ENCODE measurements around the gene GRXCR1. TPM values are rescaled to one million over a fixed set of nuclear protein-coding genes. Genes with fewer than 3 reads are reported as not detected.
A peak's percentile ranks its signal among the peaks of the same experiment; 100 is the strongest.

Gene GRXCR1
- total RNA-seq, 1 donor from 2014 or later, result not detected

GRCh38 chr4:42906891-42907759 lies 14.6 kb downstream of the GRXCR1 start:
- H3K79me2 ChIP-seq (ENCODE audit: low read depth), result no peaks in the 10 kb centered on the region
- no peaks in the 10 kb centered on the region for H4K20me1 ChIP-seq (ENCODE audit: low read depth)
- no peaks in the 10 kb centered on the region for H3F3A ChIP-seq (ENCODE audit: low read depth)
- H3K9me3 ChIP-seq (ENCODE audit: low read depth), result no peaks in the 10 kb centered on the region
- no peak overlapping the region for H3K27ac ChIP-seq
- Mint-ChIP-seq H3K36me3 (no peaks in the 10 kb centered on the region), H3K9me3 (peaks cover 6% of the 10 kb centered on the region), H3K4me3 (no peak overlapping the region), H3K27me3 (ENCODE audit: insufficient read depth, low read depth) (peaks cover 3% of the 10 kb centered on the region), H3K27ac (no peak overlapping the region), H3K4me1 (peaks cover 34% of the 10 kb centered on the region)
- DNase-seq (ENCODE audit: low spot score), result no peak
- H3K9ac ChIP-seq, result no peak overlapping the region
- no peaks in the 10 kb centered on the region for H3K4me1 ChIP-seq
- no peak overlapping the region for H2AFZ ChIP-seq (replicated peaks)
- H3K36me3 ChIP-seq, result no peaks in the 10 kb centered on the region
- H3K27me3 ChIP-seq, result no peaks in the 10 kb centered on the region
- TF ChIP-seq EZH2phosphoT487 (IDR thresholded peaks at IDR 0.05) (no peak), EZH2 (IDR thresholded peaks at IDR 0.05) (no peak), CTCF (IDR thresholded peaks at IDR 0.05) (no peak)
- H3K4me3 ChIP-seq, result no peak overlapping the region
- H3K4me2 ChIP-seq, result no peak overlapping the region

GRCh38 chr4:42910459-42910858 lies 17.9 kb downstream of the GRXCR1 start:
- no peak for DNase-seq (ENCODE audit: low spot score)
- Histone ChIP-seq H3K9ac (no peak overlapping the region), H3K27ac (no peak overlapping the region), H3K79me2 (ENCODE audit: low read depth) (no peaks in the 10 kb centered on the region), H2AFZ (replicated peaks) (no peak overlapping the region), H3K9me3 (ENCODE audit: low read depth) (no peaks in the 10 kb centered on the region), H3K27me3 (no peaks in the 10 kb centered on the region), H3F3A (ENCODE audit: low read depth) (no peaks in the 10 kb centered on the region), H3K36me3 (no peaks in the 10 kb centered on the region), H3K4me2 (no peak overlapping the region), H3K4me3 (no peak overlapping the region), H4K20me1 (ENCODE audit: low read depth) (no peaks in the 10 kb centered on the region), H3K4me1 (no peaks in the 10 kb centered on the region)
- H3K36me3 Mint-ChIP-seq, result no peaks in the 10 kb centered on the region
- peaks cover 5% of the 10 kb centered on the region for H3K27me3 Mint-ChIP-seq (ENCODE audit: insufficient read depth, low read depth)
- H3K27ac Mint-ChIP-seq, result peak overlapping the region; percentile 60
- peaks cover 33% of the 10 kb centered on the region for H3K4me1 Mint-ChIP-seq
- peaks cover 7% of the 10 kb centered on the region for H3K9me3 Mint-ChIP-seq
- no peak overlapping the region for H3K4me3 Mint-ChIP-seq
- TF ChIP-seq EZH2phosphoT487 (IDR thresholded peaks at IDR 0.05), result no peak
- TF ChIP-seq CTCF (IDR thresholded peaks at IDR 0.05), result no peak
- no peak for TF ChIP-seq EZH2 (IDR thresholded peaks at IDR 0.05)

GRCh38 chr4:42914937-42915336 lies 22.4 kb downstream of the GRXCR1 start:
- no peaks in the 10 kb centered on the region for H3K79me2 ChIP-seq (ENCODE audit: low read depth)
- H3K36me3 ChIP-seq, result no peaks in the 10 kb centered on the region
- H3K4me2 ChIP-seq, result no peak overlapping the region
- TF ChIP-seq EZH2 (IDR thresholded peaks at IDR 0.05), result no peak
- no peak for TF ChIP-seq EZH2phosphoT487 (IDR thresholded peaks at IDR 0.05)
- TF ChIP-seq CTCF (IDR thresholded peaks at IDR 0.05), result no peak
- H3K27me3 ChIP-seq, result no peaks in the 10 kb centered on the region
- no peaks in the 10 kb centered on the region for H3K36me3 Mint-ChIP-seq
- H3K9me3 Mint-ChIP-seq, result peaks cover 2% of the 10 kb centered on the region
- no peak for DNase-seq (ENCODE audit: low spot score)
- no peaks in the 10 kb centered on the region for H3K4me1 ChIP-seq
- H3K27ac ChIP-seq, result no peak overlapping the region
- H3K9ac ChIP-seq, result no peak overlapping the region
- H3K4me3 ChIP-seq, result no peak overlapping the region
- H2AFZ ChIP-seq (replicated peaks), result no peak overlapping the region
- H4K20me1 ChIP-seq (ENCODE audit: low read depth), result no peaks in the 10 kb centered on the region
- no peak overlapping the region for H3K27ac Mint-ChIP-seq
- H3F3A ChIP-seq (ENCODE audit: low read depth), result no peaks in the 10 kb centered on the region
- H3K27me3 Mint-ChIP-seq (ENCODE audit: insufficient read depth, low read depth), result peaks cover 4% of the 10 kb centered on the region
- peaks cover 9% of the 10 kb centered on the region for H3K4me1 Mint-ChIP-seq
- H3K4me3 Mint-ChIP-seq, result no peak overlapping the region
- H3K9me3 ChIP-seq (ENCODE audit: low read depth), result no peaks in the 10 kb centered on the region

Measured in neural progenitor cell (in vitro differentiated cells).